ENCODE data around the gene SAP30BP. TPM values are rescaled to one million over a fixed set of nuclear protein-coding genes. Genes with fewer than 3 reads are reported as not detected.

Gene SAP30BP
- polyA plus RNA-seq, 1 donor (not counting 4 experiments of a cell fraction or from before 2014, with no cell fraction given), result 99.0 TPM

- Histone ChIP-seq H3K4me2 (ENCODE audit: control insufficient read depth, extremely low read depth, insufficient read depth, low read depth, low read length) (peak overlapping the region; percentile 93), H3K27me3 (ENCODE audit: control insufficient read depth, extremely low read depth, insufficient read depth, low read length) (no peaks in the 10 kb centered on the region), H3K4me3 (ENCODE audit: control insufficient read depth in 2 of 3, extremely low read depth in 1 of 3, insufficient read depth in 2 of 3, low read depth in 1 of 3, low read length in 3 of 3) (peak overlapping the region; percentile 93 to 100 (median 100)), H3K36me3 (ENCODE audit: control insufficient read depth in 2 of 2, extremely low read depth in 1 of 2, insufficient read depth in 2 of 2, low read length in 2 of 2) (peaks cover 24 to 46% of the 10 kb centered on the region in 2 experiments), H3K4me1 (ENCODE audit: control insufficient read depth, extremely low read depth, insufficient read depth, low read length) (peaks cover 31% of the 10 kb centered on the region), H3K79me2 (ENCODE audit: control insufficient read depth, insufficient read depth, low read length) (peaks cover 57% of the 10 kb centered on the region), H3K27ac (ENCODE audit: control insufficient read depth, insufficient read depth, low read length) (peak overlapping the region; percentile 94), H3K9me3 (ENCODE audit: control insufficient read depth, low read depth, low read length) (no peaks in the 10 kb centered on the region), H4K20me1 (ENCODE audit: control insufficient read depth, extremely low read depth, insufficient read depth, low read length) (peaks cover 27% of the 10 kb centered on the region), H3K9ac (ENCODE audit: control insufficient read depth, extremely low read depth, insufficient read depth, low read length) (peak overlapping the region; percentile 98), H2AFZ (ENCODE audit: control insufficient read depth, low read length) (no peak overlapping the region), H3K9me1 (ENCODE audit: control insufficient read depth, extremely low read depth, insufficient read depth, low read length) (no peaks in the 10 kb centered on the region)
- no peak for DNase-seq (ENCODE audit: low read depth, low spot score)
- FAIRE-seq, result no peak
- no peak for TF ChIP-seq CTCF (optimal IDR thresholded peaks at IDR 0.05 in 1 of 3, IDR thresholded peaks at IDR 0.05 in 1 of 3, conservative IDR thresholded peaks at IDR 0.05 in 1 of 3; ENCODE audit: extremely low read depth in 1 of 3, insufficient read depth in 2 of 3, low read length in 3 of 3)
- no peak for TF ChIP-seq EZH2 (IDR thresholded peaks at IDR 0.05; ENCODE audit: low read length)
- dilution Hi-C loops (cut with MboI; ENCODE audit: extremely low pct_ligation_motif_present, low sequenced_read_pairs), result loop anchor here (10.0 kb wide), 1 partner anchor 47 kb away; no protein-coding TSS in a partner anchor
These were observed 54.9 kb downstream of the SAP30BP start for GRCh38 chr17:75722076-75722475.

DNA sequence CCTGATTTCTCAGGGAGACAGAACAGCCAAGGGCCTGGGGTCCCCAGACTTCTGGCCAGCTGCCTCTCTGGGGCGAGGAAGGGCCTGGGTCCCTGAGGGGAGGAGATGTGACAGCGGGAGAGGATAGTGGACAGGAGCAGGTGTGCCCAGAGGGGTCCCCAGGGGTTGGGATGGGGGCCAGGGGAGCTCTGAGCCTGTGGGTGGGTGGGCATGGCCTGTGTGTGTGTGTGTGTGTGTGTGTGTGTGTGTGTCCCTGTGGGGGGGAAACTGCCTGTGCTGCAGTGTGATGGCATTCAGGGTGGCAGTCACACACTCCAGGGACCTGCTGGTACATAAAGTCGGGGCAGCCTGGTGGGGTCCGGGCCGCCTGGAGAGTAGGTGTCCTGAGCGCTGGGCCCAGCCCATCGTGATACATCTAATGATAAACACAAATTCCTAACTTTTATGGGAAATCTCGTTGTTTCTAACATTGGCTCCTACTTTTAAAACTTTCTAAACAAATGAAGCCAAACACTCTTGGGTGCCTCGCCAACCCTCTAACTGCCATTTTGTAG is 55.5 kb downstream of the SAP30BP start:
- no peaks in the 10 kb centered on the region for H3K9me1 ChIP-seq (ENCODE audit: control insufficient read depth, extremely low read depth, insufficient read depth, low read length)
- H3K4me3 ChIP-seq (ENCODE audit: control insufficient read depth in 2 of 3, extremely low read depth in 1 of 3, insufficient read depth in 2 of 3, low read depth in 1 of 3, low read length in 3 of 3), result peak overlapping the region; percentile 93 to 100 (median 100)
- no peaks in the 10 kb centered on the region for H3K9me3 ChIP-seq (ENCODE audit: control insufficient read depth, low read depth, low read length)
- DNase-seq (ENCODE audit: low read depth, low spot score), result no peak
- peaks cover 24 to 52% of the 10 kb centered on the region in 2 experiments for H3K36me3 ChIP-seq (ENCODE audit: control insufficient read depth in 2 of 2, extremely low read depth in 1 of 2, insufficient read depth in 2 of 2, low read length in 2 of 2)
- H3K27me3 ChIP-seq (ENCODE audit: control insufficient read depth, extremely low read depth, insufficient read depth, low read length), result no peaks in the 10 kb centered on the region
- H3K4me1 ChIP-seq (ENCODE audit: control insufficient read depth, extremely low read depth, insufficient read depth, low read length), result peaks cover 33% of the 10 kb centered on the region
- peak overlapping the region; percentile 98 for H3K9ac ChIP-seq (ENCODE audit: control insufficient read depth, extremely low read depth, insufficient read depth, low read length)
- no peak for FAIRE-seq
- H3K79me2 ChIP-seq (ENCODE audit: control insufficient read depth, insufficient read depth, low read length), result peaks cover 62% of the 10 kb centered on the region
- TF ChIP-seq EZH2 (IDR thresholded peaks at IDR 0.05; ENCODE audit: low read length), result no peak
- no peak for TF ChIP-seq CTCF (optimal IDR thresholded peaks at IDR 0.05 in 1 of 3, IDR thresholded peaks at IDR 0.05 in 1 of 3, conservative IDR thresholded peaks at IDR 0.05 in 1 of 3; ENCODE audit: extremely low read depth in 1 of 3, insufficient read depth in 2 of 3, low read length in 3 of 3)
- H3K27ac ChIP-seq (ENCODE audit: control insufficient read depth, insufficient read depth, low read length), result peak overlapping the region; percentile 94
- peak overlapping the region; percentile 93 for H3K4me2 ChIP-seq (ENCODE audit: control insufficient read depth, extremely low read depth, insufficient read depth, low read depth, low read length)
- no peak overlapping the region for H2AFZ ChIP-seq (ENCODE audit: control insufficient read depth, low read length)
- dilution Hi-C loops (cut with MboI; ENCODE audit: extremely low pct_ligation_motif_present, low sequenced_read_pairs), result loop anchor here (10.0 kb wide), 1 partner anchor 48 kb away; no protein-coding TSS in a partner anchor
- peaks cover 33% of the 10 kb centered on the region for H4K20me1 ChIP-seq (ENCODE audit: control insufficient read depth, extremely low read depth, insufficient read depth, low read length)

All from keratinocyte (primary cell).